SH-SY5Y (cell line): Measurements from ENCODE around the gene CDH22.

ENCODE experiments used
- GATA2 ChIP-seq: IDR thresholded peaks from 2 replicates; pipeline ENCODE4 v1.6.1; 2011; ENCODE audit warnings: mild to moderate bottlenecking, low read depth, low read length
- GATA3 ChIP-seq: IDR thresholded peaks from 2 replicates; pipeline ENCODE4 v1.6.1; 2011; ENCODE audit warnings: low read depth, mild to moderate bottlenecking, low read length, moderate library complexity

The CDH22 gene

GRCh38 chr20:46127396-46128010 lies 180.8 kb downstream of the CDH22 start:
- no peak for TF ChIP-seq GATA2
- TF ChIP-seq GATA3: no peak

- TF ChIP-seq GATA3 (no peak), GATA2 (no peak)
These were observed 181.8 kb downstream of the CDH22 start for GRCh38 chr20:46126440-46127056.
